ENCODE data around the gene SUSD1. TPM values are rescaled to one million over a fixed set of nuclear protein-coding genes. Genes with fewer than 3 reads are reported as not detected.

Gene SUSD1
- total and polyA plus RNA-seq, 2 of the 13 experiments (the other 11 are each of a cell fraction or from before 2014, with no cell fraction given): 25.9 to 32.3 TPM

- ChIA-PET CTCF (ENCODE audit: low intra/inter-chr PET ratio, low total read pairs) (no interaction called here), POLR2A (no interaction called here)
- Histone ChIP-seq H3K27ac (ENCODE audit: extremely low read length, insufficient read depth, low read length) (no peak overlapping the region), H3K4me2 (ENCODE audit: low read depth, low read length) (no peak overlapping the region), H3K9ac (ENCODE audit: insufficient read depth, low read depth, low read length) (no peak overlapping the region), H3K9me3 (ENCODE audit: low read length) (no peaks in the 10 kb centered on the region), H3K79me2 (ENCODE audit: insufficient read depth, low read length) (no peaks in the 10 kb centered on the region), H3K4me3 (replicated peaks in 1 of 3; ENCODE audit: insufficient read depth in 1 of 3, low read depth in 2 of 3, low read length in 3 of 3) (no peak overlapping the region), H4K20me1 (ENCODE audit: insufficient read depth, low read length) (no peaks in the 10 kb centered on the region), H3K4me1 (ENCODE audit: insufficient read depth, low read length) (no peaks in the 10 kb centered on the region), H2AFZ (ENCODE audit: low read length) (no peak overlapping the region), H3K27me3 (ENCODE audit: control insufficient read depth in 1 of 2, insufficient read depth in 2 of 2, low read length in 2 of 2) (no peaks in the 10 kb centered on the region), H3K36me3 (replicated peaks in 1 of 2; ENCODE audit: control insufficient read depth in 1 of 2, insufficient read depth in 2 of 2, low read length in 2 of 2) (peaks cover 0 to 26% of the 10 kb centered on the region in 2 experiments; a peak in 4 of 5 replicates)
- no TSS peak for BruUV-seq (replicated peaks)
- ATAC-seq (no peak), FAIRE-seq (no peak), DNase-seq (ENCODE audit: low spot score) (no peak)
- WGBS (ENCODE audit: low lambda C conversion rate): 97% methylated on average over 5 of the region's 5 CpGs
- intact Hi-C loops (cut with micrococcal nuclease; ENCODE audit: unreplicated experiment) (no loop called here), in situ Hi-C loops (cut with HindIII; ENCODE audit: extremely low pct_ligation_motif_present, low pct_unique_long_range_greater_than_20kb) (loop anchor here (25.0 kb wide), 1 partner anchor 631 kb away; the partner anchor contains the start of gene INIP)
- TF ChIP-seq MED8 (CRISPR knock-in tag; IDR thresholded peaks at IDR 0.05; ENCODE audit: insufficient replicate concordance) (no peak), ZNF605 (CRISPR knock-in tag; IDR thresholded peaks at IDR 0.05) (no peak), ZNF18 (CRISPR knock-in tag; IDR thresholded peaks at IDR 0.05; ENCODE audit: insufficient replicate concordance) (no peak), PAWR (CRISPR knock-in tag; IDR thresholded peaks at IDR 0.05; ENCODE audit: borderline replicate concordance) (no peak), ZNF589 (CRISPR knock-in tag; conservative IDR thresholded peaks at IDR 0.05) (no peak), ZBTB3 (CRISPR knock-in tag; IDR thresholded peaks at IDR 0.05; ENCODE audit: borderline replicate concordance, low read depth) (no peak), IRX3 (CRISPR knock-in tag; IDR thresholded peaks at IDR 0.05; ENCODE audit: borderline replicate concordance, low read depth) (no peak), ZNF235 (CRISPR knock-in tag; IDR thresholded peaks at IDR 0.05; ENCODE audit: borderline replicate concordance) (no peak), MAFF (IDR thresholded peaks at IDR 0.05; ENCODE audit: low read depth, low read length) (no peak), MIXL1 (CRISPR knock-in tag; IDR thresholded peaks at IDR 0.05) (no peak), NAIF1 (CRISPR knock-in tag; IDR thresholded peaks at IDR 0.05; ENCODE audit: borderline replicate concordance) (no peak), ZNF556 (CRISPR knock-in tag; IDR thresholded peaks at IDR 0.05; ENCODE audit: borderline replicate concordance) (no peak), THAP8 (CRISPR knock-in tag; IDR thresholded peaks at IDR 0.05; ENCODE audit: borderline replicate concordance) (no peak), TAF15 (IDR thresholded peaks at IDR 0.05; ENCODE audit: low read depth, low read length, poor library complexity, severe bottlenecking) (no peak), ZNF367 (CRISPR knock-in tag; IDR thresholded peaks at IDR 0.05; ENCODE audit: borderline replicate concordance) (no peak), U2AF2 (IDR thresholded peaks at IDR 0.05; ENCODE audit: low read depth, low read length) (no peak), ZNF547 (CRISPR knock-in tag; IDR thresholded peaks at IDR 0.05) (no peak), HCFC1 (IDR thresholded peaks at IDR 0.05; ENCODE audit: low read depth, low read length) (no peak), ZBED4 (CRISPR knock-in tag; IDR thresholded peaks at IDR 0.05; ENCODE audit: borderline replicate concordance) (no peak)
Measured at GRCh38 chr9:112080831-112081542, 94.1 kb downstream of the SUSD1 start.

Data from HepG2 (cell line).